HG02642 (cell line): ENCODE results near the gene STXBP1.
"Not testable (repeated sequence)": the region's sequence is repeated elsewhere in the genome, so short reads cannot be mapped to it uniquely, and the experiment has no call there.

Experiments used
- ATAC-seq: cut with Tn5 transposase; IDR thresholded peaks from one replicate; pipeline ENCODE4 v1.9.1; 2021; ENCODE audit warnings: mild to moderate bottlenecking; ENCODE audit not compliant: unreplicated experiment, poor library complexity

Gene STXBP1

DNA sequence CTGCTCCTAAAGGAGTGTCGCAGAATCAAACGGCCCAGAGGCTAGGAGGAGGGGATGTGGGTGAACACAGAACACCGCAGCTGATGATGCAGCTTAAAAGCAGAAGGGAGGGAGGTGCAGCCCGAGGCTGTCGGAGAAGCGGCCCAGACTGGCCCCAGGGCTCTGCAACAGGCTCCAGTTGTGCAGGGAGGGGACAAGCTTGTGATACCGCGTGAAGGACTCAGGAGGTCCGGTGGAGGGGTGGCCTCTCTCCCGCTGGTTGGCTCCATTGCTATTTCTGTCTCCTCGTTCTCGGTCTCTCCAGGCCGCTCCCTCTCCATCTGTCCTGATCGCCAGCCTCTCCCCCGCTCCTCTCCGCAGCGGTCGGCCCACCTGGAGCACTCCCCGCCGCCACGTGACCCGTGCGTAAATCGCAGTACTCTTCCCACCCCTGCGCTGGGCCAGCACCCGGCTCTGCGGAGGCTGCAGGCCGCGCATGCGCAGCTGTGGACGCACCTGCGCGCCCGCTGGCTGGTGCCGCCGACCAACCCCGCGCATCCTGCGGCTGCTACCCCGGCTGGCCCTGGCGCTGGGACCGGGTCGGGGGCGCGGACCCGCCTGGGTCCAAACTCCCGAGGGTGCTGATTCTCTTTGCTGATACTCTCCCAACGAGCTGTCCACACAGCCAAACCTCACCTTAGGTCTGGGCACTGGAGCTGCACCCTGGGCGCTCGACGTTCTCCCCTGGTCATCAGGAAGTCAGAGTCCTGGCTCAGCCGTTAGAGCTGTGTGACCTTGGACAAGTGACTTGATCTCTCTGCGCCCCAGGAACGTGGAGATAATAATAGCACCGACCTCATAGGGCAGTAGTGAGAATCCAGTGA is 3.7 kb upstream of the STXBP1 start:
- ATAC-seq: peak; percentile 36

DNA sequence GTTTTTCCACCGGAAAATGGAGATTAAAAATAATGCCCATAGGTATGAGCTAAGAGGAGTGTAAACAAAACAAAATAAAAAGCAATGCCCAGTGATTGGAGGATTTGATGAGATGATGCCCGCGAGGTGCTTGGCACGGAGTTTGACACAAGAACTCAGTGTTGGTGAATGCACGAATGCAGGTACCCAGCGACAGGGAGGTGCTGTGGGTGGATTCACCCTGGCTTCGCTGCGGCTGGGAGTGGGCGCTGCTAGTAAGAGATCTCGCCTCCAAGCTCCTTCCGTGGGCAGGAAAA is 526 bp upstream of the STXBP1 start:
- ATAC-seq: peak; percentile 6

- no peak for ATAC-seq
Measured at GRCh38 chr9:127612939-127613582, 984 bp downstream of the STXBP1 start.

DNA sequence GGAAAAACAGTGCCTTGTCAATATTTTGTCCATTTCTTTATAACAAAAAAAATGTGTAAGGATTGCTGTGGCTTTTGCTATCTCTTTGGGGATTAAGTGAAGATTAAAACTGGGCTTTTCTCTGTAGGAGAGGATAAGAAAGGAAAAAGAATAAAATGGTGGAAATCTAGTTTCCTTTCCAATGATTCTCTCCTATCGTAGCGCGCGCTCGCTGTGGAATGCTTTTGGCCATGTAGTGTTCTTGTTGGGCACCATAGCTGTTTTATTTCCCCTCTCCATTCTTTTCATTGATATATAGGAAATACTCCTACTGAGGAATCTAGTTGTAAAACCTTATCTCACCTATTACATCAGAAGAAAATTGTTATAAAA is 1.5 kb downstream of the STXBP1 start:
- ATAC-seq: no peak

- ATAC-seq: no peak
Measured at GRCh38 chr9:127614961-127615360, 2.9 kb downstream of the STXBP1 start.

- ATAC-seq: not testable (repeated sequence)
Measured at GRCh38 chr9:127621339-127621970, 9.4 kb downstream of the STXBP1 start.

DNA sequence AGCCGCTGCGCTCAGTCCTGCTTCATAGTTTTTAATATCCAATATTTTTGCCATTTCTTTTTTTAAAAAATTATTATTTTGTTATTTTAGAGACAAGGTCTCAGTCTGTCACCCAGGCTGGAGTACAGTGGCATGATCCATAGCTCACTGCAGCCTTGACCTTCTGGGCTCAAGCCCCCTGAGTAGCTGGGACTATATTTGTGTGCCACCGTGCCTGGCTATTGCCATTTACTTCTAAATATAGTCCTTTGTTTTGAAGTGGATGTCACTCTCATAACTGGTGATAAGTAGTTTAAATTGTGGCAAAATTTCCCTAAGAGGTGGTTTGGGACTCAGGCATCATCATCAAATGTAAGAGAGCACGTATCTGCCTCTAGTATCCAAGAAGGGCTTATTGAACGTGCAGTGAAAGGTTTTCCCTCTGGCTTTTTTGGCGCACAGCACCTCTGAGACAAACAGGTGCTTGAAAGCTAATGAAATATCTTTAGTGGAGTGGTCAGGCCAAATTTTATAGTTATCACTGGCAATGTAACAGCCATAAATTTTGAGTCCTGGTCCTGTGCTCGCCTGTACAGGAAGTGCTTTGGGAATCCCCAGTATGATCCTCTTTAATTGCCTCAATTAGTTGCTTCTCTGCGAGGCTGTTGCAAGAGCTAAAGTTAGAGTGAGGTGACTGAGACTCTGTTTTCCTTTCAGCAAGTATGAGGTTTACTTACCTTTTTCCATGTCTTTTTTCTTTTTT is 14.8 kb downstream of the STXBP1 start:
- ATAC-seq: no peak

- ATAC-seq: no peak
Measured at GRCh38 chr9:127627494-127627855, 15.4 kb downstream of the STXBP1 start.

DNA sequence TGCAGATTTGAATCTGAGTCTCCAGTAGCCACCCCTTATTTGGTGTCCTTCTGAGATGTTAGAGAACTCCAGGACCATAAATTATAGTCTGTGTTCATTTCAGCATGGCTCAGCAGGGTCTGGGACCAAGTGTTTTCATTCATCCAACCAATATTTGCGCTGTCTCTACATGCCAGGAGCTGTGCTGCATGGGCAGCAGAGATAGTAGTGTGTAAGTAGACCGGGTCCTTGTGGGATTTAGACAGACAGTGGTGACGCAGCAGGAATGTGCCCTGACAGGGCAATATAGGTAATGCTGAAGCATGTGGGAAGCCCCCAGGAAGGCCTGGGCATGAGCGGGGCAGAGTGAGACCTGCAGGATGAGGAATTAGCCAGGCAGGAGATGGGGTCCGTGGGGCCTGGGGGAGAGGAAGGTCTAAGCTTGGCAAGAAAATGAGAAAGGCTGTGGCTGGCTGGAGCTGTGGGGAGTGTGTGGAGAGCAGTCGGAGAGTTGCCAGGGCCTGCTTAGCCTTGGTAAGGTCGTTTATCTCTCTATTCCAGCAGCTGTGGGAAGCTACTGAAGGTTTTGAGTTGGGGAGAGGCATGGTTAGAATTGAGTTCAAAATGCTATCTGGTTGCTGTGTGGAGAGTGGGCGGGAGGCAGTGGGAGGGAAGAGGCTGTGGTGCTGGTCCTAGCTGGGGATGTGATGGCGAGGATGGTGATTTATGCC is 16.8 kb downstream of the STXBP1 start:
- ATAC-seq: no peak

GRCh38 chr9:127629468-127630081 is 17.5 kb downstream of the STXBP1 start:
- ATAC-seq: no peak

DNA sequence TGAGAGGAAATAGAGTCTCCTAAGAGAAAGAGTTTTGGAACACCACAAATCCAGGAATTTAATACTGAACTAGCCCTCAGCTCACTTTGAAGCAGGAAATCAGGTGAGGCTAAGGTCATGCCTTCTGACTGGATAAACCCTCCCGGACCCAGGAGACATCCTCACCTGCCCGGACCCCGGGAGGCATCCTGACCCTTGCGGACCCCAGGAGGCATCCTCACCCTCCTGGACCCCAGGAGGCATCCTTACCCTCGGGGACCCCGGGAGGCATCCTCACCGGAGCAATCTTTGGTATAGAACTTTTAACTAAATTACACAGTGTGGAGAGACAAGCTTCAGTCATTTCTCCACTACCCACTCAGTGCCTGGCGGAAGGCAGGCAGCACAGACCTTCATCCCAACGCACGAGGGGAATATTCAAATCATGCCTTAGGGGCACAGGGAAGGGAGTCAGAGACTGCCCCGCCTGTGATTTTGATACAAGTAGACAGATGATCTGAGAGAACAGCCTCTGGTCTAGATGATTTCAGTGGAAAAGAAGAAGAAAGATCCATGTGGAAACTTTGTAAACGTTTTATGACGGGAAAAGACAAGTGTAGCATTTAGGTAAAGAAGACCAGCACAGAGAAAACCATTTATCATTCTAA is 21.3 kb downstream of the STXBP1 start:
- no peak for ATAC-seq

DNA sequence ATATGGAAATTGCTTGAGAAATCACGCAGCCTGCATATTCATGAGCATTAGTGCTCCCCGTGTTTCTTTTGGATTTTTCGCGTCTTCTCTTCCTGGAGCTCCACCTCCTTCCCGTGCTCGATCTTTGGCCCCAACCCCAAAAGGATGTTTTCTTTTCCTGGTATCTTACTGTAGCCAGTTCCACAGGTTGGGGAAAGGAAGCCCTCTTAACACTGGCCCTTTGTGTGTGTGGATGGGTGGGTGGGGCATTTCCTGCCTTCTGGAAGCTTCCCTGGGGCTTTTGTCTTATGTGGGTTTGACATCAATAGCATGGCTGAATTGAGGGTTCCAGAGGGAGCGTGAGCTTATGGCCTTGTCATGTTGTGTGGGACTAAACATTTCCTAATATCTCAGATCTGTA is 21.9 kb downstream of the STXBP1 start:
- ATAC-seq: no peak

DNA sequence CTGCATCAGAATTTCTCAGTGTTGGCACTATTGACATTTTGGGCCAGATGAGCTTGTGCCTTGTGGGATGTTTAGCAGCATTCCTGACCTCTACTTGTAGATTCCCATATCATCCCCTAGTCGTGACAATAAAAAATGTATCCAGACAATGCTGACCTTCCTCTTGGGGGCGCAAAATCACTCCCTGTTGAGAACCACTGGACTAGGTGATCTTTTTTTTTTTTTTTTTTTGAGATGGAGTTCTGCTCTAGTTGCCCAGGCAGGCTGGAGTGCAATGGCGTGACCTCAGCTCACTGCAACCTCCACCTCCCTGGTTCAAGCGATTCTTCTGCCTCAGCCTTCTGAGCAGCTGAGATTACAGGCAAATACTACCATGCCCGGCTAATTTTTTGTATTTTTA is 22.6 kb downstream of the STXBP1 start:
- ATAC-seq: no peak

DNA sequence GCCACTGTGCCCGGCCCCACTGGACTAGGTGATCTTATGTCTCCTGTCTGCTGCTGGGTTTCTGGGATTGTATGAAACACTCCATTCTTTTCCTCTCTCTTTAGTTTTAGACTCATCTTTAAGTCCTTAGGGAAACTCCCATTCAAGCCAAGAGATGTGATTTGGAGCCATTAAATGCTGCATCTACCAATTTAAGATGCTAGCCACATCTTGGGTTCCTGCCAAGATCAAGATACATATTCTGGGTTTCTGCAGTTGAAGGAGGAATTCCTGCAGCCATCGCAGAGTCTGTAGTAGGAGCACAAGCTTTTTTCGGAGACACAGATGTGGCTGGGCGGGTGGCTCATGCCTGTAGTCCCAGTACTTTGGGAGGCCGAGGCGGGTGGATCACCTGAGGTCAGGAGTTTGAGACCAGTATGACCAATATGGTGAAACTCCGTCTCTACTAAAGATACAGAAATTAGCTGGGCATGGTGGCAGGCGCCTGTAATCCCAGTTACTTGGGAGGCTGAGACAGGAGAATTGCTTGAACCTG is 23.2 kb downstream of the STXBP1 start:
- no peak for ATAC-seq

GRCh38 chr9:127637322-127637847 is 25.3 kb downstream of the STXBP1 start:
- ATAC-seq: no peak

GRCh38 chr9:127640908-127641545 is 28.9 kb downstream of the STXBP1 start:
- no peak for ATAC-seq

DNA sequence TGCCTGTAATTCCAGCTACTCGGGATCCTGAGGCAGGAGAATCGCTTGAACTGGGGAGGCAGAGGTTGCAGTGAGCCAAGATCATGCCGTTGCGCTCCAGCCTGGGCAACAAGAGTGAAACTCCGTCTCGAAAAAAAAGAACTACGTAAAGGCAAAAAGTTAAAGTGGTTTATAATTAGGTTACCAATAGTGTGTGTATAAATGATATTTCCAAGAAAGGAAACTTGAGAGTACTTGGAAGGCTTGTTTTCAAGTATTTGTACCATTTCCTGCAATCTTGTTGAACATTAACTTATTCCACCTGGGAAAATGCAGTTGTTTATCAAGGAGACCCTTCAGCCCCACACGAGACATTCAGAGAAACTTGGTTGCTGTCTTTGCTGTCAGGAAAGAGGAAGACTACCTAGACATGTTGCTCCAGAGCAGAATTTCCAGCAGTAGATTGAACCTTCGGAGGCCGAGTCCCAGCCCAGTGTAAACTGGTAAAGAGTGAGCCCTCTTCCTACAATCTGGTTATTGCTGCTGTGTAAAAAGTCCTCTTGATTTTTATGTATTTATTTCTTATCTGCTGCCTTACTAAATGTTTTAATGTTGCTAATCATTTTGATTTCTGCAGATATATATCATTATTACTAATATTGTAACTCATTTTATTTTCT is 30.1 kb downstream of the STXBP1 start:
- no peak for ATAC-seq
